ENCODE data around the gene ANK3. TPM values are rescaled to one million over a fixed set of nuclear protein-coding genes. Genes with fewer than 3 reads are reported as not detected.

ANK3 gene
- total RNA-seq, 3 donors from 2014 or later = 10.2 to 93.2 (median 57.4) TPM

GRCh38 chr10:60312818-60313588, 76.7 kb downstream of the ANK3 start:
- intact Hi-C loops (cut with DNase I; ENCODE audit: low total_unique reads) = no loop called here
- Histone ChIP-seq H3K4me1 (no peaks in the 10 kb centered on the region), H3K9me3 (no peaks in the 10 kb centered on the region), H3K27me3 (no peaks in the 10 kb centered on the region), H3K36me3 (no peaks in the 10 kb centered on the region), H3K4me3 (no peak overlapping the region), H3K27ac (no peak overlapping the region)
- TF ChIP-seq POLR2A (IDR thresholded peaks at IDR 0.05) = no peak
- TF ChIP-seq CTCF (IDR thresholded peaks at IDR 0.05) = no peak
- no peak for TF ChIP-seq POLR2AphosphoS5 (IDR thresholded peaks at IDR 0.05)
- no peak for DNase-seq (ENCODE audit: low spot score in 2 of 2)

DNA sequence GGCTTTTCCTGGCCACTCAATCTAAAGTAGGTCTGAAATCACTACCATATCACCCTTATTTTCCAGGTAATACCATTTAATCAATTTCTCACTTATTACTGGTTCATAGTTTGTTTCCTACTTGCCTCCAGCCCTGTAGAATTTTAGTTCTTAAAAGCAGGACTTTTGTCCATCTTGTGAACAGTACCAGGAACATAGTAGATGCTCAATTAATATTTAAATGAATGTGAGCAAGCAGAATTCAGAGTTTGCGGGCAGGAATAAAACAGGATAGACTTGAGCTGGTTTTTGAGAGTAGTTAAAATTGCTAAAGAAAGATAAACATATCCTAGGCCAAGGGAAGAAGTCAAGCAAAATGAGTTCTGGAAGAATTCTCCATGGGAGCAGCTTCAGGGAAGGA, 77.9 kb downstream of the ANK3 start:
- Histone ChIP-seq H3K36me3 (no peaks in the 10 kb centered on the region), H3K4me3 (no peak overlapping the region), H3K9me3 (no peaks in the 10 kb centered on the region), H3K27ac (no peak overlapping the region), H3K4me1 (no peaks in the 10 kb centered on the region), H3K27me3 (no peaks in the 10 kb centered on the region)
- intact Hi-C loops (cut with DNase I; ENCODE audit: low total_unique reads) = no loop called here
- no peak for DNase-seq (ENCODE audit: low spot score in 2 of 2)
- TF ChIP-seq CTCF (IDR thresholded peaks at IDR 0.05) (no peak), POLR2AphosphoS5 (IDR thresholded peaks at IDR 0.05) (no peak), POLR2A (IDR thresholded peaks at IDR 0.05) (no peak)

DNA sequence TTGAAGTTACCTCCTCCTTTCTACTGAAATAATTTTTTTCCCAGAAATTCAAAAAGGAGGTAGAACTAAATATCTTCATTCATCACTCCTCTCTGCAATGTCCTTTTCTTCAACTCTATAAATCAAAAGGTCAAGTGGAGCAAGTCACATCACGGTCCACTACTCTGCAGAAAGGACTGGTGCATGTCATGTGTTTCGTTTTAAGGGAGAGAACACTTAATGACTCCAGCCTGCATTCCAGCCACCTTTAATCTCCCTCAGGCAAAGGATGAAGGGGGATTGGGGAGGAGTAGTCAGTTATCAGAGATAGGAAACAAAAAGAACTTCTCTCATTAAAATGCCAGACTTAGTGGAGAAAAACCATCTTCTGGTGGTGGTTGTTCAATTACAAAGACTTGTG, 78.9 kb downstream of the ANK3 start:
- H3K36me3 ChIP-seq = no peaks in the 10 kb centered on the region
- H3K4me3 ChIP-seq = no peak overlapping the region
- intact Hi-C loops (cut with DNase I; ENCODE audit: low total_unique reads) = no loop called here
- no peak for DNase-seq (ENCODE audit: low spot score in 2 of 2)
- no peak overlapping the region for H3K27ac ChIP-seq
- H3K27me3 ChIP-seq = no peaks in the 10 kb centered on the region
- no peaks in the 10 kb centered on the region for H3K9me3 ChIP-seq
- no peak for TF ChIP-seq CTCF (IDR thresholded peaks at IDR 0.05)
- TF ChIP-seq POLR2AphosphoS5 (IDR thresholded peaks at IDR 0.05) = no peak
- no peak for TF ChIP-seq POLR2A (IDR thresholded peaks at IDR 0.05)
- H3K4me1 ChIP-seq = no peaks in the 10 kb centered on the region

DNA sequence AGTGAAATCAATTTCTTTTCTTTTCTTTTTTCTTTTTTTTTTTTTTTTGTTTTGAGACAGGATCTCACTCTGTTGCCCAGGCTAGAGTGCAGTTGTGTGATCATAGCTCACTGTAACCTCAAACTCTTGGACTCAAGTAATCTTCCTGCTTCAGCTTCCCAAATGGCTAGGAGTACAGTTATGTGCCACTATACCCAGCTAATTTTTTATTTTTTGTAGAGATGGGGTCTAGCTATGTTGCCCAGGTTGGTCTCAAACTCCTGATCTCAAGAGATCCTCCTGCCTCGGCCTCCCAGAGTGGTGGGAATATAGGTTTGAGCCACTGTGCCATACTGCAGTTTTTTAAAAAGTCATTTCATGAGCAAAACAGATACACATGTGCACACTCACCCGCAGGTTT, 79.8 kb downstream of the ANK3 start:
- Histone ChIP-seq H3K4me1 (no peaks in the 10 kb centered on the region), H3K27ac (no peak overlapping the region), H3K4me3 (no peak overlapping the region), H3K9me3 (no peaks in the 10 kb centered on the region), H3K27me3 (no peaks in the 10 kb centered on the region), H3K36me3 (no peaks in the 10 kb centered on the region)
- DNase-seq (ENCODE audit: low spot score in 2 of 2) = no peak
- intact Hi-C loops (cut with DNase I; ENCODE audit: low total_unique reads) = no loop called here
- TF ChIP-seq POLR2A (IDR thresholded peaks at IDR 0.05) = no peak
- TF ChIP-seq POLR2AphosphoS5 (IDR thresholded peaks at IDR 0.05) = no peak
- TF ChIP-seq CTCF (IDR thresholded peaks at IDR 0.05) = no peak

- no peaks in the 10 kb centered on the region for H3K9me3 ChIP-seq
- no peaks in the 10 kb centered on the region for H3K36me3 ChIP-seq
- no peak for DNase-seq (ENCODE audit: low spot score in 2 of 2)
- no peaks in the 10 kb centered on the region for H3K4me1 ChIP-seq
- TF ChIP-seq CTCF (IDR thresholded peaks at IDR 0.05) = no peak
- TF ChIP-seq POLR2A (IDR thresholded peaks at IDR 0.05) = no peak
- TF ChIP-seq POLR2AphosphoS5 (IDR thresholded peaks at IDR 0.05) = no peak
- no peak overlapping the region for H3K27ac ChIP-seq
- intact Hi-C loops (cut with DNase I; ENCODE audit: low total_unique reads) = no loop called here
- H3K27me3 ChIP-seq = no peaks in the 10 kb centered on the region
- no peak overlapping the region for H3K4me3 ChIP-seq
These were observed 80.3 kb downstream of the ANK3 start for GRCh38 chr10:60309371-60309770.

Data from breast epithelium (tissue), 4 donors.